GM19023 (cell line): ENCODE data around the gene TMEM258.

Experiments
- ATAC-seq: cut with Tn5 transposase; IDR thresholded peaks from one replicate; pipeline ENCODE4 v1.9.1; 2021; ENCODE audit warnings: mild to moderate bottlenecking, moderate library complexity; ENCODE audit not compliant: unreplicated experiment

The TMEM258 gene

GRCh38 chr11:61744609-61745156 lies 47.7 kb downstream of the TMEM258 start:
- no peak for ATAC-seq

GRCh38 chr11:61744181-61744580 lies 48.2 kb downstream of the TMEM258 start:
- no peak for ATAC-seq

- ATAC-seq, result no peak
Measured at GRCh38 chr11:61743486-61744095, 48.8 kb downstream of the TMEM258 start.

- no peak for ATAC-seq
Measured at GRCh38 chr11:61742391-61742790, 50.0 kb downstream of the TMEM258 start.

GRCh38 chr11:61739966-61740365 lies 52.4 kb downstream of the TMEM258 start:
- ATAC-seq, result no peak

- ATAC-seq, result no peak
Measured at GRCh38 chr11:61739413-61739812, 53.0 kb downstream of the TMEM258 start.
